HepG2 (cell line): ENCODE results near the gene FOXL3. TPM values are rescaled to one million over a fixed set of nuclear protein-coding genes. Genes with fewer than 3 reads are reported as not detected.

ENCODE experiments used
- CREB3 ChIP-seq: sonication (generic); formaldehyde crosslinking; IDR thresholded peaks from 2 replicates; pipeline ENCODE4 v1.5.0; 2020; ENCODE audit warnings: missing genetic modification reagents
- FOSL2 ChIP-seq: sonication (generic); formaldehyde crosslinking; IDR thresholded peaks from 2 replicates; pipeline ENCODE4 v1.4.0; 2020; ENCODE audit warnings: missing genetic modification reagents
- JUNB ChIP-seq: sonication (generic); formaldehyde crosslinking; IDR thresholded peaks from 2 replicates; pipeline ENCODE4 v1.8.0; 2022; ENCODE audit warnings: missing genetic modification reagents, mild to moderate bottlenecking, borderline replicate concordance
- MBD4 ChIP-seq: IDR thresholded peaks from 2 replicates; pipeline ENCODE4 v1.6.1; 2012; ENCODE audit warnings: low read length, inconsistent platforms, borderline replicate concordance
- ZNF280D ChIP-seq: sonication (generic); formaldehyde crosslinking; IDR thresholded peaks from 2 replicates; pipeline ENCODE4 v1.5.1; 2020; ENCODE audit warnings: mild to moderate bottlenecking, missing genetic modification reagents
- ZNF407 ChIP-seq: sonication (generic); formaldehyde crosslinking; IDR thresholded peaks from one replicate; pipeline ENCODE4 v1.5.1; 2020; ENCODE audit warnings: mild to moderate bottlenecking, missing genetic modification reagents; ENCODE audit errors: not compliant biosample characterization
- ZNF597 ChIP-seq: sonication (generic); formaldehyde crosslinking; IDR thresholded peaks from 2 replicates; pipeline ENCODE4 v1.5.0; 2020; ENCODE audit warnings: missing genetic modification reagents
- ZNF616 ChIP-seq: sonication (generic); formaldehyde crosslinking; IDR thresholded peaks from 2 replicates; pipeline ENCODE4 v1.5.0; 2020; ENCODE audit warnings: low read depth, mild to moderate bottlenecking, missing genetic modification reagents
- ZNF670 ChIP-seq: sonication (generic); formaldehyde crosslinking; IDR thresholded peaks from 2 replicates; pipeline ENCODE4 v1.8.0; 2022; ENCODE audit warnings: mild to moderate bottlenecking, missing genetic modification reagents, borderline replicate concordance
- ZNF891 ChIP-seq: sonication (generic); formaldehyde crosslinking; IDR thresholded peaks from 2 replicates; pipeline ENCODE4 v1.5.0; 2020; ENCODE audit warnings: mild to moderate bottlenecking, missing genetic modification reagents
- polyA plus RNA-seq, 8 experiments: library from polyadenylated mRNA; depleted of rRNA in 3 of 8; stranded (reverse) in 7 of 8; unstranded in 1 of 8; fragments of >200 nt; fragmentation: Illumina TruSeq in 4 of 8; extraction: Trizol in 4 of 8; gene quantifications; 2 replicates each; pipeline versions ENCODE4 v1.2.1 to v1.2.3, GENCODE V29; 2011 to 2016; ENCODE audit warnings: low read depth in 4 of 8, missing spikeins in 1 of 8, mixed read lengths in 1 of 8; ENCODE audit not compliant: insufficient read depth in 1 of 8
- total RNA-seq, 5 experiments: library from RNA; depleted of rRNA; stranded (reverse); fragments of >200 nt; fragmentation: Illumina TruSeq; extraction: Trizol; gene quantifications; 2 replicates each; pipeline ENCODE4 v1.2.3, GENCODE V29; 2016; ENCODE audit warnings: low read depth in 1 of 5

Gene FOXL3
- total and polyA plus RNA-seq, 2 of the 13 experiments (the other 11 are each of a cell fraction or from before 2014, with no cell fraction given) = not detected

- TF ChIP-seq ZNF407 (peak; percentile 42), ZNF670 (CRISPR knock-in tag) (0 out of 2 replicates have a peak, but pooled peaks have one; percentile 64), MBD4 (no peak), ZNF616 (CRISPR knock-in tag) (no peak), ZNF280D (peak; percentile 30; the same call in 1 of the 2 replicates), CREB3 (no peak), ZNF597 (CRISPR knock-in tag) (no peak), FOSL2 (peak; percentile 23; the same call in 1 of the 2 replicates), JUNB (no peak), ZNF891 (peak; percentile 64; the same call in 1 of the 2 replicates)
These were observed 42.8 kb downstream of the FOXL3 start (continued) for GRCh38 chr7:332646-333392.
